ENCODE data around the gene HS1BP3. TPM values are rescaled to one million over a fixed set of nuclear protein-coding genes. Genes with fewer than 3 reads are reported as not detected.

HS1BP3 gene
- total RNA-seq, 1 donor from 2014 or later = 12.4 TPM

DNA sequence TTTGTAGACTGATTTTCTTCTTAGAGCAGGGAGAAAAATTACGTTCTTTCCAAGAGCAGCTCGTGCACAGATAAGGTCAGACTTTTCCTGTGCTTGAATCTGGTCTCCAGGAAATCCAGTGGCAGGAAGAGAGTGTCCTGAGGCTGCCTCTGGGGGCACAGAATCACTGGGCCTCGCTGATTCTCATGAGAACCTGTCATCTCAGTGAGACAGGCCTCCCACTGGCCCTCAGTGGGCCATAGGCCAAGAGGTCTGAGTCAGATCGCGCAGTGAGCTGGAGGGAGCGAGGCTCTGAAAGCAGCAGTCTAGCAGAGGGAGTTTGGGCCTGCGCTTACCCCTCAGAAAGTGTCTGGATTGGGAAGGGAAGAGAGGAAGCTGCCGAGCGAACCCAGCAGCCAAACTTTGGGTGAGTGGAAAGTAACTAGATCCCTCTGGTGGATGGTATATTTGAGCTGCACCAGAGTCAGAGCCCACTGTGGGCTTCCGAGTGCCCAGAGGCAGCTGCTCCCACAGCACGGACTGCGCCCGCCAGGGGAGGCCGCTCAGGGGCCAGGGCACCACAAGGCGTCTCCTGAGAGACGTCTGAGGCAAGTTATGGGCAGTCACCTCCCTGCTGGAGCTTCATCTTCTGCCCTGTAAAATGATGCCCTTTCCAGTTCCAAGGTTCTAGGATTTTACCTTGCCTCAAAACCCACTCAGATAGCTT, 24.2 kb upstream of the HS1BP3 start:
- ATAC-seq = peak; percentile 45

DNA sequence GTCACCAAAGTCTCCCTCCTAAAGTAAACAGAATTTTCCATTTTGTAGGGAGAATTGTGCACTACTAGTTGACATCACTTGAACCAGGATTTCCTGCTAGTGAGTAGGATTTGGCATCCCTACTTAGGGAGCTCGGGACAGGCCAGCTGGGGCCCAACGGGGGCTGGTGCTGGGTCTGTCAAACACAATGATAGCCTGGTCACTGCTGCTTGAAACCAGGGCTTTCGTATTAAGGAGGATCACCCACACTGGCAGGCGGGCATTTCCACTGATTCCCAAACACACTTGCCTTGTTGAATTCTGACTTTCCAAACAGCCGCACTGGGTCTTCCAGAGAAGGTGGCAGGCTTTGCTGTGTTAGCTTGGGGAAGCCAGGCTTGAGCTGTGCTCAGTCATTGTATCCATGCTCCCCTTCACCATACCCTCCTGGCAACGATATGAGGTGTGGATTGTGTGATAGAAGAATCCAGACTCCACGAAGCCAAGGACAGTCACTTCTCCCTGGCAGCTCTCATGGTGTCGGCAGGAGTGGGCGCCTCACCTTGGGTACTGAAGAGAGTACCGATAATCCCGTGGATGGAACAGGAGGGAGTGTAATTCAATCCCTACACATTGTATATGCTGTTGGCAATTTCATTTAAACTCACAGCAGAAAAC, 23.5 kb upstream of the HS1BP3 start:
- ATAC-seq = no peak

DNA sequence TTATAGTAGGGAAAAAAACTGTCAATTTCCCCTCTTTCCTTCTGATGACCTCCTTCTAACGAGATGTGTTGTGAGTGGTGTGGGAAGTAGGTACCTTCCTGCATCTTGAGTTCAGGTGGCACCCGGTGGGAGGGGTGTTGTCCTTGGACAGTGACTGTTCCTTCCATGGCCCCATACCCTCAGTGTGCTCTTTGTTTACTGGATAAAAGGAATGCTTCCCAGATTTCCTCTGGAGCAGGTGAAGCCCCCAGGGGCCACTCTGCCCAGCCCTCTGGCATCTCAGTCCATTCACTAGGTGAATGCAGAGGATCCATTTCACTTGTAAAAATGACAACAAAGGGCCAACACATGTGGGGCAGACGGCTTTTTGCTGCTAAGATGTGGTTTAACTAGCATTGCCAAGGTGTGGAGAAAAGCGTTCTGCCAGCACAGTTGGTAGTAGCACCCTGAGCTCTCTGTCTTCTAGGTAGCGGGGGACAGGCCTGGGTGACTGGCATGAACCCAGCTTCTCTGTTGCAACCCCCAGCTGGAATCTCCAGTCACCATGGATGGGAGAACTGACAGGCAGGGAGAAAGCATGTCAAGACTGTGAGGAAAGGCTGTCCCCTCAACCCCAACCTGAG, 22.9 kb upstream of the HS1BP3 start:
- ATAC-seq = no peak

DNA sequence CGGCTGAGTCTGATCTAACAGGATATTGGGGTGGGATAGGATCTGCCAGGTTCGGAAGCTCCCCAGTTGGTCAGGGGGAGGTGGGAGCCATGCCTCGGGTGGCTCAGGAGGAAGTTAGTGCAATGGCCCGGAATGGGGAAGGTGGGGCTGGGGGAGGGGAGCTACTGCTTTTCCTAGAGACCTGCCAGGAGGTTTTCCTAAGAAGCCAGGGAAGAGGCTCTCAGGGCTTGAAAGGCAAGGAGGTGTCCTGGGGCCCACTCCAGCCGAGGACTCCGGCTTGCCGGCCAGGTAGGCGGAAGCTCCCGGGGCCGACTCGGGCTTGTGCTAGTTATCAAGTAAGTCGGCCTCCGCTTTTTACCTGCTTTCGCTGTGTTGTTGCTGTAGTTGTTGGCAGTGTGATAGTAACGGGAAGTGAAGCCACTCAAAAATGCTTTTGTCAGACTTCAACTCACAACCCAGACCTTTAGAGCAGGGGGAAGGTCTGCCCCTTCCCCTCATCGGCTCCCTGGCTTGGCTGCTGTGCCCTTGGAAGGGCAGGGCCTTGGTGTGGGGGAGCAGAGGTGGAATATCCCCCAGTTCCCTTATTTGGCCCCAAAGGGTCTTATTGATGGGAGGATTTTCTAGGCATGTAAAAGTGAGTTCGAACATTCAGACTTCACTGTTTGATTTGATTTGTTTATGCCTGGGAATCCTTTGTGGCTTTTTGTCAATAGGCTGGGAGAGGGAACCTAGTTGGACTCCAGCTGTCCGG, 21.5 kb upstream of the HS1BP3 start:
- ATAC-seq = no peak

DNA sequence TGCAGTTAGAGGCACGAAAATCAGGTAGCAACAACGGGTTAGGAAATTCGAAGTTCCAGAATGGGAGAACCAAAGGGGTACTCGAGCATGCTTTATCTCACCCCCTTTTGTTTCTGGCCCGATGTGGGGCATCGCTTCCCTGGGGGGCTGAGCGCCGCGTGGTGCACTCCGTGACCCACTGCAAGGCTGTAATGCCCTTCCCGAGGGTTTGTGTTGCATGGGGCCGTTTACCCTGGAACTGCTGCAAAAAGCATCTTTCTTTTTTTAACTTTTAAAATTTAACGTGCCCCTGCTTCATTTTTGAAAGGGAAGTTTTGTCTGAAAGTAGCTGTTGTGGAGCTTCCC, 20.8 kb upstream of the HS1BP3 start:
- no peak for ATAC-seq

DNA sequence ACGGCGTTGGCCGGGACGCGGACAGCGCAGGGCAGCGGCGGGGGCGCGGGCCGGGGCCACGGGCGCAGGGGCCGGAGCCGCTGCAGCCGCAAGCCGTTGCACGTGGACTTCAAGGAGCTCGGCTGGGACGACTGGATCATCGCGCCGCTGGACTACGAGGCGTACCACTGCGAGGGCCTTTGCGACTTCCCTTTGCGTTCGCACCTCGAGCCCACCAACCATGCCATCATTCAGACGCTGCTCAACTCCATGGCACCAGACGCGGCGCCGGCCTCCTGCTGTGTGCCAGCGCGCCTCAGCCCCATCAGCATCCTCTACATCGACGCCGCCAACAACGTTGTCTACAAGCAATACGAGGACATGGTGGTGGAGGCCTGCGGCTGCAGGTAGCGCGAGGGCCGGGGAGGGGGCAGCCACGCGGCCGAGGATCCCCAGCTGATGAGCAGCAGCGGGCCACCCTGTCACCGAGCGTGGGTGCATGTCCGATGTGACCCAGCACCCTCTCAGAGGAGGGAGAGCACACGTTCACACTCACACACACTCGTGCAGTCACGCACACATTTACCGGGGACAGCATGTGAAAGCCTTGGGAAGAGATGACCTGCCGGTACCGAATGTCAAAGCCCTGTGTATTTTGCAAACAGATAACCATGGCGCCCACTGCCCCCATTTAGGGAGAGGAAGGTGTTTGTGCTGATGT, 20.3 kb upstream of the HS1BP3 start:
- no peak for ATAC-seq

DNA sequence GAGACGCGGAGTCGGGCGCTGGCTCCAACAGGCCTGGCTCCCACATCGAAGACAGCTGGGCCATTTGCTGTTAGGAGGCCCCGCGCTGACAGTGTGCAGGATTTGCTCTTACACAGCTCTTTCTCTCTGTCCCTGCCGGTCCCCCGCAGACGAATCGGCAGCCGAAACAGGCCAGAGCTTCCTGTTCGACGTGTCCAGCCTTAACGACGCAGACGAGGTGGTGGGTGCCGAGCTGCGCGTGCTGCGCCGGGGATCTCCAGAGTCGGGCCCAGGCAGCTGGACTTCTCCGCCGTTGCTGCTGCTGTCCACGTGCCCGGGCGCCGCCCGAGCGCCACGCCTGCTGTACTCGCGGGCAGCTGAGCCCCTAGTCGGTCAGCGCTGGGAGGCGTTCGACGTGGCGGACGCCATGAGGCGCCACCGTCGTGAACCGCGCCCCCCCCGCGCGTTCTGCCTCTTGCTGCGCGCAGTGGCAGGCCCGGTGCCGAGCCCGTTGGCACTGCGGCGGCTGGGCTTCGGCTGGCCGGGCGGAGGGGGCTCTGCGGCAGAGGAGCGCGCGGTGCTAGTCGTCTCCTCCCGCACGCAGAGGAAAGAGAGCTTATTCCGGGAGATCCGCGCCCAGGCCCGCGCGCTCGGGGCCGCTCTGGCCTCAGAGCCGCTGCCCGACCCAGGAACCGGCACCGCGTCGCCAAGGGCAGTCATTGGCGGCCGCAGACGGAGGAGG, 19.6 kb upstream of the HS1BP3 start:
- ATAC-seq = no peak

DNA sequence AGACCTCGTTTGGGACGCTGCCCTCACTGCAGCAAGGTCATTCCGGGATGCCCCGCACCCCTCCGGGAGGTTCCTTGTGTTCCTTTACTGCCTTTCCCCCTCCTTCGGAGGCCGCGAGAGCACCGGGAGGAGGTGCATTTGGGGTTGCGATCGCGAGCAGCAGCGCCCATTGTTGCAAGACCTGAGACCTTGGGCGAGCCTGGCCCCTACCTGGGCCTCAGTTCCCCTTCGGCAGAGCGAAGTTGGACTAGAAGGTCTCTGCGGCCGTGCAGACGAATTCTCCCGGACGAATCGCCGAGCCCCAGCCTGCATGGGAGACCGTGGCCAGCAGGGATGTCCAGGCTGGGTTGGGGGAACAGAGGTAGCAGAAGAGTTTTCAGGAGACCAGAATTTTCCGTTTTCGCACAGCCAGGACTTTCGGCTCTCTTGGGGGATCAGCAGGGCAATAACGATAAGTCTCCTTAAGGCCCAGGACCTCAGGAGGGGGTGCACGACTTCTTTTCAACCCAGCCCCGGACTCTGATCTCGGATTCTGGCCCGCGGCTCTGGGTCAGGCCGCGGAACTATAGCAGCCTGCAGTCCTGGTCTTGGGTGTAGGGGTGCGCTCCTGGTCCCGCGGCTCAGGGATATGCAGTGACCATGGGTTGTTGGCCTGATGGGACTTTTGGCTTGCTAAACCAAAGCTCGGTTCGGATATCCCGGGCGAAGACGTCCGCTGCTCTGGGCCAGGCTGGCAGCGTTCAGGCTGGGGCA, 18.8 kb upstream of the HS1BP3 start:
- ATAC-seq = no peak

DNA sequence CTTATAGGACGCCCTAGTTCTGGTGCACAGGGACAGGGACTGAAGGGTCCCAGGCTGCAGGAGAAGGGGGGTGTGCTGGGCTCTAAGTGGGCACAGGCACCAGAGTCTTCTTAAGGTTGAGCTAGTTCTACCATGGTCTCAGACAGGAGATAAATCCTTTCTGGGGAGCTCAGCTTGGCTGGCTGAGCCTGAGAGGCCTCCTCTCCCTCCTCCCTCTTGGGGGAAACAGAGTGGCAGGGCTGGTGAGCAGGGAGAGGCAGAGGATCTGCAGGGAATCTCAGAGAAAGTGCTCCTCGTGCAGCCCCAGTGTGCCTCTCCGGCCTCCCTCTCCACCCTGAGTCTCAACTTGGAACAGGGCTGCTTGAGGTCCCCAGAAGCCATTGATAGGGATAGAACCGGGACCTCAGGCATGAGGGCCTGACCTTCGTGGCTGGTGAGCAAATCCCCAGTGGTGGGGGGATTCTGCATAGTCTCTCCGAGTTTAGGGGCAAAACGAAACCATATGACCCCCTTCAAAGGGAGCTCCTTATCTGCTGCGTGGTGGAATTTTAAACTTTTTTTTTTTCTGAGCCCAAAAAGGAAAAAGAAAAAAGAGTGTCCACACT, 18.1 kb upstream of the HS1BP3 start:
- ATAC-seq = no peak

DNA sequence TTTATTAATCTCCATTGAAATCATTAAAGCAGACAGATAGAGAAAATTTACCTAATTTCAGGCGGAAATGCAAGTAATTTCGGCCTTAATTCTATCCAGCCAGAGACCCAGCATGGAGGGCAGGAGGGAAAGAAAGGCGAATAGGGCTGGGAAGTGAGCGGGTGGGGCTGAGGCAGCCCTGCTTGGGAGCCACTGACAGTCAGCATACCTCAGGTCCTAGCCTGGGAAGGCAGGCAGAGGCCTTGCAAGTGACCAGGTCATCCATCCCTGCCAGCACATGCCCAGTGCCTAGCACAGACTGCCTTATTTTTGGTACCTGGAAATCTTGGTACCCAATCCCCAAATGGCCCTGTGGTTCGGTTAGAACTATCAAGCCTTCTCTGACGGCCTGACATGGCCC, 17.6 kb upstream of the HS1BP3 start:
- ATAC-seq = no peak

DNA sequence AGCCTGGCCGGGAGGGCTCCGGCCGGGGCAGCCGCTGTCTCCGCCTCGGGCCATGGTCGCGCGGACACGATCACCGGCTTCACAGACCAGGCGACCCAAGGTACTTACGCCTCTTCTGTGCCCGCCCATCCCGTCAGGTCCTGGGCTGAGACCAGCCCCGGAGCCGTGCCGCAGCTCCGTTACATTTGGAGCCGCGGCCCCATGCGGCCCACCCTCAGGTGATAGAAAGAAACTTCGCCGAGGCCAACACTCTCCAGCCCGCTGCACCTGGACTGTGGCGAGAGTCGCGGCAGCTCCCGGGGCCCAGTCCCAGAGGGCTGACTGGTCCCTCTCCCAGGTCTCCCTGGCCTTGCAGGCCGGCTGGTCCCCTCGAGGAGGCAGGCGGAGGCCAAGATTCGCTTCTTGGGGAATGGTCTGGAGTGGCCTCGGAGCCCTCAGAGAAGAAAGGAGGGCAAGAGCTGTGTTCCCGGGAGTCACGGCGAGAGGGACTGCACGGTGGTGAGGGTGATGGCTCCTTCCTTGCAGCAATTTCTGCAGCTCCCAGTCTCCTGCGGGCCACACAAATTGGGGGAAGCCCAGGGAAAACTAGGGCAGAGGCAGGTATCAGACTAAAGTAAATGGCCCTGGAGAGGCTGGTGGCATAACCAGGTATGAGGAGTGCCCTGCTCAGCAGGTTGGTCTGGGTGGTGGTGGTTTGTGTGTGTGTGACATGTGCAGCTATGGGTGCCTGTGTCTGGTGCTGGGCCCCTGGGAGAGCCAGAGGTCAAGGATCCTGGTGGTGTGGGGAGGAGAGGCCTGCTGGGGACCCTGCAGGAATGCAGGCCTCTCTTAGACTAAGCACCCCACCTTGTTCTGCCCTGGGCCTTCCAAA, 16.9 kb upstream of the HS1BP3 start:
- peak; percentile 73 for ATAC-seq

DNA sequence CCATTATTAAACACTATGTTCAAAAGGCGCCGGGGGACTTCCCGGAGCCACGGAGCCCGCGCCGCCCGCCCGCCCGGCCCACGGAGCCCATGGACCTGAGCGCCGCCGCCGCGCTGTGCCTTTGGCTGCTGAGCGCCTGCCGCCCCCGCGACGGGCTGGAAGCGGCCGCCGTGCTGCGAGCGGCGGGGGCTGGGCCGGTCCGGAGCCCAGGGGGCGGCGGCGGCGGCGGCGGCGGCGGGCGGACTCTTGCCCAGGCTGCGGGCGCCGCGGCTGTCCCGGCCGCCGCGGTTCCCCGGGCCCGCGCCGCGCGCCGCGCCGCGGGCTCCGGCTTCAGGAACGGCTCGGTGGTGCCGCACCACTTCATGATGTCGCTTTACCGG, 16.2 kb upstream of the HS1BP3 start:
- ATAC-seq = no peak

DNA sequence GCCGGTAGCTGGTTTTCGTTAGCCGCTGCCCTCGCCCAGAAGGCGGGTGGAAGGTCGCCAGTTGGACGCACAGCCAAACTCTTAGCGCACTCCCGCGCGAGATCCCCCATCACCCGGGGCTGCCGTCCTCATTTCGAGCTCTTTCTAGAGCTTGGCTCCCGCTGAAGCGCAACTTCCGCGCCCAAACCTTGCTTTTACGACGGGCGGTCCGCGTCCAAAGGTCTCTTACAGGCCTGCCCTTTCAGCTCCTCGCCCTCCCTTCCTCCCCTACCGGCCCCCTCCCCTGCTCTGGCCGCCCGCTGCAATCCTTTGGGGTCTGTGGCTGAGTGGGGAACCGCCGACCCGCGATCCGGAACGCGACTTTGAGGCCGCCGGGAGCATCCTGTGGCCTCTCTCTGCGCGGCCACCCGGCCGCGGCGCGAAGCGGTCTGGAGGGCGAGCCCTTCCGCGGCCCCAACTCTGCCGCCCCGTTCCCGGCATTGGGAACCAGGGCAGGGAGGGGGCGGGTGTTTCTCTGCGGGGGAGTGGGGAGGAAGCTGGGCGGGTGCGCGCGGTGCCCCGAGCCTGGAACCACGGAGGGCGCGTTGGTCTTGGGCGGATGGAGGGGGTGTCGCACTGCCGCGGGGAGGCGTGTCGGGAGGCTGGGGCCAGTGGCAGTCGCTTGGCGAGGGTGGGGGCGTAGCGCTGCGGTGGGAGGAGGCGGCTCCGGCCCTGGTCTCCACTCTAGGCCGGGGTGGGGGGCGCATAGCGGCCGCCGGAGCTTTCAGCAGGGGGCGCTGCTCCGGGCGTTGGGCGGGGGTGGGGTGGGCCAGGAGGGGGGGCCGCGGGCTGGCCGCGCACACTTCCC, 15.6 kb upstream of the HS1BP3 start, which contains the start of gene GDF7:
Gene GDF7 (plus strand): TSS at position 841 of the 847 bp plus-strand sequence. CDS start 96 bp downstream, outside the sequence.
- ATAC-seq = peak; percentile 37

DNA sequence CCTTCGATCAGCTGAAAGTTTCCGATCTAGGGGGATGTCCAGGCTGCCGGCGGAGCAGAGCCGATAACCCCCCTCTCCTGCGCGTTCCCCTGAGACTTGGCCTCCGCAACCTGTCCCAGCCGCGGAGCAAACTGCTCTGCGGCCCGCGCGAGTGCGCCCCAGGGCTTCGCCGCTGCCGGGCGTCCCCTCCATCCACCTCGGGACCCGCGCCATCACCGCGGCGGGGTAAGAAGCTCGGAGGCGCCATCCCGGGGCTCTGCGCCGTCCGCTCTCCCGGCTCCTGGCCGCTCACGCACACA, 15.1 kb upstream of the HS1BP3 start:
- ATAC-seq = no peak

DNA sequence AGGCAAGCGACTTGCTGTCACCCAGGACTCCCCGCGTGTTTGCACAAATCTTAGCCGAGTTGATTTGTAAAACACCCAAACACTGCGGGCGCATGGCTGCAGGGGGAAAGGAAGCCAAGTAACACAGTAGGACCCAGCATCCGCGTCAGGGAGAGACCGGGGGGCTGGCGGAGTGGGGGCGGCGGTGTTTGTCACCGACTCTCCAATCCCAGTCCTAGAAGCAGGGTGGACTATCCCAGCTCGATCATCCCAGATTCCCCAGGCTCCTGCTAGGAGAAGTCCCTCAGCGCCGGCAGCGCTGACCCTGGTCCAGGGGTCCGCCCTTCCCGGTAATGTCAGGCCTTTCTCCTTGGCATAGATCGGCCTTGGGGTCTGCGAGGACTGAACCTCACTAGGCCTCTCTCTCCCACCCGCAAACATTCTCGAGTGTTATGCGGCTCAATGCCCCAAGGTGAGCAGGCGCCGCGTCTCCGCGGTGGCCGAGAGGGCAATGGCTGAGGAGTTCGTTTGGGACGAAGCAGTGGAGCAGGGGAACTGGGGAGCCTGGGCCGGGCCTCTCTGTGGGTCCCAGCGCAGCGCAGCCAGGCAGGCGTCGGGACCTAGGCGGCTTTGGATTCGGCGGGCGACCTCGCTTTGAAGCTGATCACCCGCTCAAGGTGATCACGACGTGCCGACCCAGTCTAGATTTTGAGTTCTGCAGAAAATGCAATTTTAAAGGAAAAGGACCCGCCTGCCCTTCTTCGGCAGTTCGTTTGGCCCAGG, 14.5 kb upstream of the HS1BP3 start:
- ATAC-seq = no peak

DNA sequence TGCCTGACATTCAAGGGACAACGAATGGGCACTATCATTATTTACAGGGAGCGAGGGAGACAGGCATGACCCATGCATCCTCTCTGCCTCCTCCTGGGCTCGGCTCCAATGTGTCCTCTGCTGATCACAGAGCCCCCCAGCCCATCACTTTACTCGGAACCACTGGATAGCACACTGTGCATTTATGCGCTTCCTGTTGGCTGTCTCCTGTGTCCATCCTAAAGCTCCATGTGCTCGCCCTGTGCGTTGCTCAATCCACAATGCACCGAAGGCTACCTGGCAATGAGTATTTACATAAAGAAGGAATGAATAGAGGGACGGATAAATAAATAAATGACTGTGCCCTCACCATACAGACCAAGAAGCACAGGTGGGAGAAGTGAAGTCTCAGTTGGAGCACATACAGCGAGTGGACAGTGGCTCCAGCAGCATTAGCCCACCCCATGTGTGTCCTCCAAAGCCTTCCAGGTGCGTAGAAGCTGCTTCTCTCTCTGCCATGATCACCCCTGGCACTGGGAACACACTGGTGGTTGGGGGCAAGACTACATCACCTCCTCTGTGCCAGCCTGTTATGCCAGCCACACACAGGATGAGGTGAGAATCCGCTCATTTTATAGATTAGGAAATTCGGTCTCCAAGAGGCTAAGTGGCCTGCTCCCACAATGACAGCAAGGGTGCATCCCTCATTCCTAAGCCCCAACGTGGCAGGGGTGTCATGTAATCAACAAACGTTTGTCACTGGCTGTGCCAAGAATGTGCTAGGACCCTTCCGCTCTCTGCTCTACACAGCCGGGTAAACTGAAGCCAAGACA, 13.7 kb upstream of the HS1BP3 start:
- ATAC-seq = no peak

DNA sequence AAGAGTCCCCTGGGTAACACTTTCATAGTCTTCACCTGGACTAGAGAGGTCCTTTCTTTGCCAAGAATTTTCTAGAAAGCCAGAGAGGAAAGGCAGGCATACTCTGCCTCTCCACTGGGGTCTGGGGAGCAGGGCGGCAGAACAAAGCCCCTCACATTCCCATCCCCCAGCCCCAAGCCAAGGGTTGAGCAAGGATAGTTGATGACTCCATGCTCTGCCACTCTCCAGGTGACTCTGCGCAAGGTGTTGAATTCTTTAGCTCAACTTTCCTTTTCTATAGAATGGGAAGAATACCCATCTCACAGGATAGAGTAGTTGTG, 13.1 kb upstream of the HS1BP3 start:
- ATAC-seq = no peak
